Fibroblast of lung (primary cell): ENCODE measurements around the gene COMP.
"Not testable (repeated sequence)": the region's sequence is repeated elsewhere in the genome, so short reads cannot be mapped to it uniquely, and the experiment has no call there.

Source experiments
- EZH2 ChIP-seq: IDR thresholded peaks from 2 replicates; pipeline ENCODE4 v1.5.1; 2012; ENCODE audit warnings: low read length, control low read depth, mild to moderate bottlenecking; ENCODE audit errors: missing control alignments
- TF ChIP-seq, protein P1 (sequence below), 2 donors: IDR thresholded peaks in 1 of 2; conservative IDR thresholded peaks in 1 of 2; 1 replicate in 1 of 2; 2 replicates in 1 of 2; pipeline ENCODE4 v1.5.1; 2011 to 2012; ENCODE audit warnings: low read length in 2 of 2, control low read depth in 1 of 2, inconsistent platforms in 1 of 2, low read depth in 1 of 2, mild to moderate bottlenecking in 1 of 2

GRCh38 chr19:18811638-18812037 lies 20.5 kb upstream of the COMP start:
- TF ChIP-seq EZH2: not testable (repeated sequence)
- TF ChIP-seq, protein P1, sequence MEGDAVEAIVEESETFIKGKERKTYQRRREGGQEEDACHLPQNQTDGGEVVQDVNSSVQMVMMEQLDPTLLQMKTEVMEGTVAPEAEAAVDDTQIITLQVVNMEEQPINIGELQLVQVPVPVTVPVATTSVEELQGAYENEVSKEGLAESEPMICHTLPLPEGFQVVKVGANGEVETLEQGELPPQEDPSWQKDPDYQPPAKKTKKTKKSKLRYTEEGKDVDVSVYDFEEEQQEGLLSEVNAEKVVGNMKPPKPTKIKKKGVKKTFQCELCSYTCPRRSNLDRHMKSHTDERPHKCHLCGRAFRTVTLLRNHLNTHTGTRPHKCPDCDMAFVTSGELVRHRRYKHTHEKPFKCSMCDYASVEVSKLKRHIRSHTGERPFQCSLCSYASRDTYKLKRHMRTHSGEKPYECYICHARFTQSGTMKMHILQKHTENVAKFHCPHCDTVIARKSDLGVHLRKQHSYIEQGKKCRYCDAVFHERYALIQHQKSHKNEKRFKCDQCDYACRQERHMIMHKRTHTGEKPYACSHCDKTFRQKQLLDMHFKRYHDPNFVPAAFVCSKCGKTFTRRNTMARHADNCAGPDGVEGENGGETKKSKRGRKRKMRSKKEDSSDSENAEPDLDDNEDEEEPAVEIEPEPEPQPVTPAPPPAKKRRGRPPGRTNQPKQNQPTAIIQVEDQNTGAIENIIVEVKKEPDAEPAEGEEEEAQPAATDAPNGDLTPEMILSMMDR (conservative IDR thresholded peaks at IDR 0.05 in 1 of 2, IDR thresholded peaks at IDR 0.05 in 1 of 2; ENCODE audit: low read depth in 1 of 2, low read length in 2 of 2): not testable (repeated sequence)
